ENCODE measurements around the gene CCDC71L. TPM values are rescaled to one million over a fixed set of nuclear protein-coding genes. Genes with fewer than 3 reads are reported as not detected.
A peak's percentile ranks its signal among the peaks of the same experiment; 100 is the strongest.

The CCDC71L gene
- total and polyA plus RNA-seq, 2 donors (not counting 3 experiments of a cell fraction or from before 2014, with no cell fraction given), result 60.3 to 62.5 TPM

DNA sequence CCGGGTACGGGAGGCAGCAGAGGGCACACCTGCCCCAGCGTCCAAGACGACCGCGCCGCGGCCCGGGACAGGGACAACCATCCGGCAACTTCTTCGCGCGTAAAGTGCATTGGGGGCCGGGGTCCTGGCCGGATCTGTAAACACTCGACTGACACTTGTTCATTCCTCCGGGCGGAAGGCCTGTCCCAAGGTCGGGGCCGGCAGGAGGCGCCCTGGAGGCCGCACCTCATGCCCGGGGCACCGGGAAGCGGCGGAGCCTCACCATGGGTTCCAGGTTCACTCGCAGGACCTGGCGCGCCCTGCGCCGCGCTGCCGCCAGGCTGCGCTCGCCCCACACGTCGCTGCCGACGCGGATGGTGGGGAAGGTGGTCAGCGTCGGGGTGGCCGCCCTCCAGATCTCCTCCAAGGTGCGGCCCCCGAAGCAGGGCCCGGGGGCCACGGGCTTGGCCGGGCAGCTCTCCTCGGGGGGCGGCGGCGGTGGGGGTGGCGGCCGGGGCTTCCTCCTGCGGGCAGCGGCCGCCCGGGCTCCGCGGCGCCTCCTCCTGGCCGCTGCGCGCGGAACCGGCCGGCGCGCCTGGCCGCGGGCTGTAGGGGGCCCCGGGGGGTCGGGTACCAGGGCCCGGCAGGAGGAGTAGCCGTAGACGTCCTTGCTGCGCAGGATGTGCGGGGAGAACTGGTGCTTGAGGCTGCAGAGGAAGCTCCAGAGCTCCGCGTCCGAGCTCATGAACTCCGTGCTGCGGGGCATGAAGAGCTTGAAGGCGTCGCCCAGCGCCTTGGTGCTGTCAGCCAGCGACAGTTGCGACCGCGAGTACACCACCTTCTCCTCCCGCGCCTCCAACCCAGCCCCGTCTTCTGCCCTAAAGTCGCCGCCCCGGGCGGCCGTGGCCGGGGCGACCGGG lies 746 bp downstream of the CCDC71L start:
- H4K20me1 ChIP-seq (replicated peaks; ENCODE audit: control insufficient read depth, extremely low read depth, insufficient read depth, low read length), result no peaks in the 10 kb centered on the region
- DNase-seq (ENCODE audit: low read depth, low spot score), result peak; percentile 87
- H3K79me2 ChIP-seq (ENCODE audit: control insufficient read depth, insufficient read depth, low read length), result peaks cover 30% of the 10 kb centered on the region
- H3K27ac ChIP-seq (ENCODE audit: insufficient read depth, low read depth, low read length), result peak overlapping the region; percentile 90
- H3K4me1 ChIP-seq (ENCODE audit: control insufficient read depth, extremely low read depth, insufficient read depth, low read length), result peaks cover 22% of the 10 kb centered on the region
- FAIRE-seq, result no peak
- no peaks in the 10 kb centered on the region for H3K9me3 ChIP-seq (replicated peaks; ENCODE audit: control insufficient read depth, insufficient read depth, low read length)
- no TSS peak for BruUV-seq (replicated peaks)
- no peaks in the 10 kb centered on the region for H3K27me3 ChIP-seq (ENCODE audit: control insufficient read depth in 2 of 2, insufficient read depth in 2 of 2, low read length in 2 of 2)
- POLR2A ChIA-PET, result interaction anchor here (0.6 to 1.7 kb wide), 9 partner anchors 58 to 375 kb away, joined by 3 to 8 read pairs (median 3); partner anchors contain the start of gene NAMPT
- H3K36me3 ChIP-seq (ENCODE audit: control insufficient read depth in 2 of 2, extremely low read depth in 1 of 2, insufficient read depth in 2 of 2, low read length in 2 of 2), result no peaks in the 10 kb centered on the region
- dilution Hi-C loops (cut with MboI; ENCODE audit: extremely low pct_ligation_motif_present, low sequenced_read_pairs) (no loop called here), intact Hi-C loops (cut with micrococcal nuclease) (loop anchor here (1.0 to 10.0 kb wide), 10 partner anchors 71 to 487 kb away; partner anchors contain the start of genes NAMPT and PIK3CG)
- peak overlapping the region; percentile 48 for H2AFZ ChIP-seq (ENCODE audit: low read depth, low read length)
- peak overlapping the region; percentile 98 for H3K9ac ChIP-seq (replicated peaks; ENCODE audit: extremely low read depth, insufficient read depth, low read length)
- H3K4me3 ChIP-seq (replicated peaks in 1 of 3; ENCODE audit: insufficient read depth in 1 of 3, low read depth in 1 of 3, low read length in 3 of 3), result peak overlapping the region; percentile 50 to 100 (median 98)
- TF ChIP-seq POLR2AphosphoS5 (IDR thresholded peaks at IDR 0.05; ENCODE audit: insufficient read depth, low read depth, low read length), result peak; percentile 65
- no peak for TF ChIP-seq EZH2 (IDR thresholded peaks at IDR 0.05; ENCODE audit: borderline replicate concordance, low read depth, low read length, severe bottlenecking)
- TF ChIP-seq CTCF (IDR thresholded peaks at IDR 0.05; ENCODE audit: extremely low read depth in 1 of 2, insufficient read depth in 1 of 2, low read depth in 1 of 2, low read length in 2 of 2), result peak; percentile 86 to 89
- peak; percentile 68 for TF ChIP-seq POLR2A (IDR thresholded peaks at IDR 0.05; ENCODE audit: low read depth, low read length)
- TF ChIP-seq MYC (IDR thresholded peaks at IDR 0.05; ENCODE audit: low read depth, low read length), result no peak
- no peak for TF ChIP-seq FOS (IDR thresholded peaks at IDR 0.05; ENCODE audit: borderline replicate concordance, insufficient read depth, low read length)
- no peak for TF ChIP-seq GATA2 (IDR thresholded peaks at IDR 0.05; ENCODE audit: insufficient read depth, insufficient read length, low read depth, low read length)
- TF ChIP-seq MAX (IDR thresholded peaks at IDR 0.05; ENCODE audit: insufficient read depth, insufficient read length), result no peak
- TF ChIP-seq JUN (IDR thresholded peaks at IDR 0.05; ENCODE audit: borderline replicate concordance, insufficient read depth, insufficient read length, low read depth), result no peak
- CTCF ChIA-PET, result interaction anchor here (0.6 to 6.7 kb wide), 37 partner anchors 11 to 490 kb away, joined by 3 to 191 read pairs (median 4); partner anchors contain the start of gene NAMPT
- peak overlapping the region; percentile 99 for H3K4me2 ChIP-seq (ENCODE audit: insufficient read depth, low read length)
- no peaks in the 10 kb centered on the region for H3K9me1 ChIP-seq (replicated peaks; ENCODE audit: control insufficient read depth, extremely low read depth, insufficient read depth, low read length)
